Hepatocyte (in vitro differentiated cells): ENCODE data around the gene CNOT4.

Experiments used
- EZH2phosphoT487 ChIP-seq: fragments of 200-600 bp; sonication (generic); IDR thresholded peaks from one replicate; pipeline ENCODE4 v1.6.1; 2018; ENCODE audit warnings: antibody characterized with exemption, mild to moderate bottlenecking, low read depth, moderate library complexity; ENCODE audit not compliant: unreplicated experiment, severe bottlenecking
- TF ChIP-seq, protein P1 (sequence below): fragments of 200-600 bp; sonication (generic); IDR thresholded peaks from 2 replicates; pipeline ENCODE4 v1.5.1; 2016; ENCODE audit warnings: antibody characterized with exemption, mild to moderate bottlenecking; ENCODE audit not compliant: poor library complexity

GRCh38 chr7:135337977-135338550 is 171.8 kb downstream of the CNOT4 start:
- TF ChIP-seq, protein P1, sequence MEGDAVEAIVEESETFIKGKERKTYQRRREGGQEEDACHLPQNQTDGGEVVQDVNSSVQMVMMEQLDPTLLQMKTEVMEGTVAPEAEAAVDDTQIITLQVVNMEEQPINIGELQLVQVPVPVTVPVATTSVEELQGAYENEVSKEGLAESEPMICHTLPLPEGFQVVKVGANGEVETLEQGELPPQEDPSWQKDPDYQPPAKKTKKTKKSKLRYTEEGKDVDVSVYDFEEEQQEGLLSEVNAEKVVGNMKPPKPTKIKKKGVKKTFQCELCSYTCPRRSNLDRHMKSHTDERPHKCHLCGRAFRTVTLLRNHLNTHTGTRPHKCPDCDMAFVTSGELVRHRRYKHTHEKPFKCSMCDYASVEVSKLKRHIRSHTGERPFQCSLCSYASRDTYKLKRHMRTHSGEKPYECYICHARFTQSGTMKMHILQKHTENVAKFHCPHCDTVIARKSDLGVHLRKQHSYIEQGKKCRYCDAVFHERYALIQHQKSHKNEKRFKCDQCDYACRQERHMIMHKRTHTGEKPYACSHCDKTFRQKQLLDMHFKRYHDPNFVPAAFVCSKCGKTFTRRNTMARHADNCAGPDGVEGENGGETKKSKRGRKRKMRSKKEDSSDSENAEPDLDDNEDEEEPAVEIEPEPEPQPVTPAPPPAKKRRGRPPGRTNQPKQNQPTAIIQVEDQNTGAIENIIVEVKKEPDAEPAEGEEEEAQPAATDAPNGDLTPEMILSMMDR = no peak
- TF ChIP-seq EZH2phosphoT487 = no peak
